Mammary epithelial cell (primary cell): ENCODE data around the gene KIF5C.

Source experiments
- CTCF ChIP-seq, 2 donors: IDR thresholded peaks in 1 of 2; conservative IDR thresholded peaks in 1 of 2; 2 replicates each; pipeline ENCODE4 v1.5.1; 2011 to 2012; ENCODE audit warnings: inconsistent platforms in 2 of 2, low read length in 2 of 2, mild to moderate bottlenecking in 2 of 2, control low read depth in 1 of 2, low read depth in 1 of 2; ENCODE audit not compliant: insufficient read depth in 1 of 2; ENCODE audit errors: extremely low read depth in 1 of 2
- EZH2 ChIP-seq: IDR thresholded peaks from 2 replicates; pipeline ENCODE4 v1.6.1; 2012; ENCODE audit warnings: low read length, inconsistent platforms, borderline replicate concordance

GRCh38 chr2:149038442-149039212 lies 163.6 kb downstream of the KIF5C start, which contains the start of gene LYPD6B:
- TF ChIP-seq EZH2, result no peak
- no peak for TF ChIP-seq CTCF (conservative IDR thresholded peaks at IDR 0.05 in 1 of 2, IDR thresholded peaks at IDR 0.05 in 1 of 2; ENCODE audit: extremely low read depth in 1 of 2, insufficient read depth in 1 of 2, low read depth in 1 of 2, low read length in 2 of 2)
